Testis (tissue), 2 donors: Measurements from ENCODE around the gene DDX24.

Source experiments
- CTCF ChIP-seq, 3 experiments: fragments of 450-650 bp in 2 of 3; fragments of 200-600 bp in 1 of 3; sonication (generic) in 1 of 3; IDR thresholded peaks; one replicate each; pipeline ENCODE4 v1.5.1; 2016 to 2019; ENCODE audit warnings: antibody characterized with exemption in 3 of 3, mild to moderate bottlenecking in 2 of 3, moderate library complexity in 1 of 3
- POLR2A ChIP-seq: fragments of 450-650 bp; IDR thresholded peaks from one replicate; pipeline ENCODE4 v1.6.1; 2017; ENCODE audit warnings: antibody characterized with exemption, mild to moderate bottlenecking, moderate library complexity

DNA sequence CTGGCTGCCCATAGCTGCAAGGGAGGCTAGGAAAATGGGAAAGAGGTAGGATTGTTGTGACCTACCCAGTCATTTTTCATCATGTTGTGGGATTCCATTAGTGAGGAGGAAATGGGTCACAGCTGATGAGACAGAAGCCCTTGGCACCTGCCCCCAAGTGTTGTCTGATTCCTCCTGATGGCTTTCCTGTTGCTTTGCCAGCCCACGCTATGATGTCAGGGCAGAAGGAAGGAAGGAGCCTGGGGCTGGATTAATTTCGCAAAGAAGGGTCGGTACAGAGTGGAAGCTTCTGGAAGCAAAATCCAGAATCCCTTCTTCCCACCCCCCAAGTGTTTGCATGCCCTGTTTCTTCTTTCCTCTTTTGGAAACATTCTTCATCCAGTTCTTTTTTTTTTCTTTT, 46.1 kb downstream of the DDX24 start:
- TF ChIP-seq CTCF (IDR thresholded peaks at IDR 0.05) (no peak), POLR2A (no peak)
